HK-2 (cell line): ENCODE data around the gene LSM14A.
"Not testable (repeated sequence)": the region's sequence is repeated elsewhere in the genome, so short reads cannot be mapped to it uniquely, and the experiment has no call there.

Experiments used
- DNase-seq: peaks from one replicate; pipeline ENCODE4 v3.0.0-alpha.2; 2018; ENCODE audit not compliant: unreplicated experiment

The LSM14A gene

DNA sequence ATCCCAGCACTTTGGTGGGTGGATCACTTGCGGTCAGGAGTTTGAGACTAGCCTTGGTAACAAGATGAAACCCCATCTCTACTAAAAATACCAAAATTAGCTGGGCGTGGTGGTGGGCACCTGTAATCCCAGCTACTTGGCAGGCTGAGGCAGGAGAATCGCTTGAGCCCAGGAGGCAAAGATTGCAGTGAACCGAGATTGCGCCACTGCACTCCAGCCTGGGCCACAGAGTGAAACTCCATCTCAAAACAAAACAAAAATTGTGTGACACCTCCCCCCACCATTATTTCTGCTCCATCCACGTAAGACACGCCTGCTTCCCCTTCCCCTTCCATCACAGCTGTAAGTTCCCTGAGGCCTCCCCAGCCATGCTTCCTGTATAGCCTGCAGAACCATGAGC lies 13.3 kb upstream of the LSM14A start:
- not testable (repeated sequence) for DNase-seq

GRCh38 chr19:34159541-34159940 lies 12.8 kb upstream of the LSM14A start:
- not testable (repeated sequence) for DNase-seq

GRCh38 chr19:34161902-34162301 lies 10.4 kb upstream of the LSM14A start:
- DNase-seq: not testable (repeated sequence)

DNA sequence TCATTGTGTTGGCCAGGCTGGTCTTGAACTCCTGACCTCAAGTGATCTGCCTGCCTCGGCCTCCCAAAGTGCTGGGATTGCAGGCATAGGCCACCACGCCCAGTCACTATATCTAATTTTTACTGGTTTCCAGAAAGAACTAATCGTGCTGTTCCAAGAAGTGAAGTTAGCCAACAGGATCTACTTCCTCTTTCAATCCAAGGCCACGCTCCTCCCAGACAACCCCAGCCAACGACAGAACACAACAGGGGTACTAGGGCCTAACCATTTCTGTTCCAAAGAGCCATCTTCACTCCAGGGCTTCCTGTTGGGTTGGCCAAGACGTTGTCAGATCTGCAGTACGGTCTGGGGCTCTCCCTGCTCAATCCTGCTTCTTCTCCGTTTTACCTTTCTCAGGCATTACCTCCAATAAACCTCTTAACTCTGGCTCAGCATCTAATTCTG lies 7.0 kb upstream of the LSM14A start:
- DNase-seq: no peak

- DNase-seq: not testable (repeated sequence)
Measured at GRCh38 chr19:34169475-34170199, 2.7 kb upstream of the LSM14A start.

- DNase-seq: no peak
Measured at GRCh38 chr19:34171539-34171876, 796 bp upstream of the LSM14A start.

DNA sequence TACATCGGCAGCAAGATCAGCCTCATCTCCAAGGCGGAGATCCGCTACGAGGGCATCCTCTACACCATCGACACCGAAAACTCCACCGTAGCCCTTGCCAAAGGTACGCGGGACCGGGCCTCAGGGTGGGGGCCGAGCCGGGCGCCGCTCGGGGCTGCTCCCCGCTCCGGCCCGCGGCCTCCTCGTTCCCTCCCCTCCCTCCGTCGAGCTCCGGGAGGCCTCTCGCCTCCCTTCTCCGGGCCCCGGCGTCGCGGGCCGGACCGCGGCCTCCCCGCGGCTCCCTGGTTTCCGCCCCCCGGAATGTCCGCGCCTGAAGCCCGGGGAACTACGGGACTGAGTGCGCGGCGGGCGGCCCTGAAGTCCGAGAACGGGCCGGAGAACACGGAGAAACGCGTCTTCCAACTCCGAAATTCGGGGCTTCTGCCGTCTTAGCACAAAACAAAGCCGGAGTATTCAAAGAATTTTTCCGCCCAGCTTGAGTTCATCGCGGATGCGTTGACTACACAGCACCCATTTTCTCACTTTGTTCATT lies 423 bp downstream of the LSM14A start:
- DNase-seq: no peak

DNA sequence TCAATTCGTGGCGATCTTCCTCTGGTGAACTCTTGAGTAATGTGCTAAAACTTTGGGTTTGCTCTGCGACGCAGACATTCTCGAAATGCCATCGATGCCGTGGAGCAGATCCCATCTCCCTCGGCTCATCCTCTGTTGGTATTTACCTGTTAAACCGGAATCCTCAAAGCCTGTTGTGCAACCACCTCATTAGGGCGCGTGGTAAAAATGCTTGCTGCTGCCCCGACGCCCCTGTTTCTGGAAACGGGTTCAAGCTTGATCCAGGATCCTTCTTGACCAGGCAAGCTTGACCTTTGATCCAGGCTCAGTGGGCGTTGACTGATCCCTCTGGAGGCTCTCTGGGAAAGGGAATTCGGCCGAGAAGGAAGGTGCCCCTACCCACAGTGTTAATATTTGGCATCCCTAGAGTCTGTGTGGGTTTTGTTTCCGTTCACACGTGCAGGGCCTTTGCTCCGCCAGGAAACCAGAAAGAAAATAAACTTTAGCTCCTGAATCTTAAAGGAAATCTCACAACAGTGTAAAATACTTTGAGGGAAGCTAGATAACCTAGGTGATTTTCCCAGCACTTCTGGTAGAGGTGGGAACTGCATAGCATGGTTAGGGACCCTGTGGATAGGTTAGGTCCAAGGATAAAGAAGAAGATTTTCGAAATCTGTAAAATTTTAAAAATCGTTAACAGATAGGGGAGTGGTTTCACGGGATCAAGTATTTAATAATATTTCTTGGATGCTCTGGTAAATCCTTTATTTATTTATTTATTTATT lies 1.1 kb downstream of the LSM14A start:
- DNase-seq: peak; percentile 65

GRCh38 chr19:34175173-34175572 lies 2.9 kb downstream of the LSM14A start:
- not testable (repeated sequence) for DNase-seq

DNA sequence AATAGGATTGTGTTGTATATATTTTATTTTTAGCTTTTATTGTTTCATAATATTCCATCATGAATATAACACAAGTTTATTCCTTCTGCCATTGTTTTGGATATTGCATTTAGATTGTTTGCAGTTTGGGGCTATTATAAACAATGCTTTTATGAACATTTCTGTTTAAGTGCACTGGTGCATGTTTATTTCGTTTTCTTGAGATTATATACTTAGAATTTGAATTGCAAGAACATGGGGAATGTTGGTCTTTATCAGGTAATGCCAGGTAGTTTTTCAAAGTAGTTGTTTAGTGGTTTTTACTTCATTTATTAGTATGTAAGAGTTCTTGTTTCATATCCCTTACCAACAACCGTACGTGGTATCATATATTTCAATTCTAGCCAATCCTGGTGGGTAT lies 4.3 kb downstream of the LSM14A start:
- no peak for DNase-seq

DNA sequence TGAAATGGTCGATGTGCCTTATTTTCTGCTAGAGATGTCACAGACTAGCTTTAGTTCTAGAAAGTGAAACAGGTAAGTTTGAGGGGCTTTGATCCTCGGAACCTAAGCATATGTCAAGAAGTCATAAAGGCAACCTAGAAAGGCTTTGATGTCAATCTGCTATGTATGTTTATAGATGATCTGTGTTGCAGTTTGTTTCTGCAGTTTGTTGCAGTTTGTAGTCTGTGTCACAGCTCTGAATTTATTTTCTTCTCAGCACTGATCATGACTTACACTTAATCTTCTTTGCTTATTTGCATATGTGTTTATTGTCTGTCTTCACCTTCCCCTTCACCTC lies 5.9 kb downstream of the LSM14A start:
- DNase-seq: no peak

DNA sequence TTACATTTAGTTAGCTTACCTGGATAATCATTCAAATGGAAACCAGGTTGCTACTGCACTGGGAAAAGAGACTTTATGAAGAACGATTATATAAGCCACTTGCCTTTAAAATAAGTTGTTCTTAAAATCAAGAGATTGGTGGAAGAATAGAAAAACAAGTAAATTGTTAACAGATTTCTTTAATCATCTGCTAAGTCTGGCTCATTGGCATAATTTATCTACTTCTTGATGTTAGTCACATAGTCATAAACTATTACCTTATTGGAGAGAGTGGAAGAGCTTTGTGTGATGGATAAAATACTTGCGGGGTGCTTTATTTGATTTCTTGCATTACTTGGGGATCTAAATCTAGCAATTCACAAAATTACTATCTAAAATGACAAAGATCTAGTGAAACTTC lies 6.8 kb downstream of the LSM14A start:
- no peak for DNase-seq

GRCh38 chr19:34180273-34180672 lies 8.0 kb downstream of the LSM14A start:
- no peak for DNase-seq

DNA sequence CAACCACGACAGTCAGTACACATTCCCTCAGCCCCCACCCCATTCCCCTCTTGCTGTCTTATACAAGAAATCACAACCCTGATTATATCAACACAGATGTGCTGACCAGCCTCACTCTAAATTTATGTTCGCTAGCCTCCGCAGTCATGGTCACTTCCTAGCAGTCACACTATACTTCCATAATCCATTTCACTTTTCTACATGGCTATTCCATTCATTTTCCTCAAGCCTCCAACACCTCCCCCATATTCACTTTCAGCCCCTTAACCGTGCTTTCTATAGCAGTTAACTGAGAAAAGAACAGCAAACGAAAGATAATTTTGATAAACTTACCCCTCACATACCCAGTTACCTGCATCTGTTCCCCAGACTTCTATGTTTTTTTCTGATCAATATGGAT lies 8.4 kb downstream of the LSM14A start:
- no peak for DNase-seq

GRCh38 chr19:34181111-34181864 lies 9.0 kb downstream of the LSM14A start:
- DNase-seq: no peak

GRCh38 chr19:34182125-34182524 lies 9.8 kb downstream of the LSM14A start:
- DNase-seq: no peak

- no peak for DNase-seq
Measured at GRCh38 chr19:34184880-34185491, 12.7 kb downstream of the LSM14A start.

- no peak for DNase-seq
Measured at GRCh38 chr19:34186205-34186604, 13.9 kb downstream of the LSM14A start.

- no peak for DNase-seq
Measured at GRCh38 chr19:34187011-34187410, 14.7 kb downstream of the LSM14A start.

DNA sequence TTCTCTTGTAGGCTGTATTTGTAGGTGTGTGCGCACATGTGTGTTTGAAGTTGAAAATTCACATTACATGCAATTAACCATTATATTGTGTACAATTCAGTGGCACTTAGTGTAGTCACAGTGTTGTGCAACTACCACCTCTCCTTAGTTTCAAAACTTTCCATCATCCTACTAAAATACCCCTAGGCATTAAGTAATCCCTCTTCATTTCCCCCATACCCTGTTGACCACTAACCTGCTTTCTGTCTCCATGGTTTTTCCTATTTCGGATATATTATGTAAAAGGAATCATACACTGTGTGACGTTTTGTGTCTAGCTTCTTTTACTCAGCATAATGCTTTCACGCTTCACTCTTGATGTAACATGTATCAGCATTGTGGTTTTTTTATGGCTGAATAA lies 16.1 kb downstream of the LSM14A start:
- no peak for DNase-seq

DNA sequence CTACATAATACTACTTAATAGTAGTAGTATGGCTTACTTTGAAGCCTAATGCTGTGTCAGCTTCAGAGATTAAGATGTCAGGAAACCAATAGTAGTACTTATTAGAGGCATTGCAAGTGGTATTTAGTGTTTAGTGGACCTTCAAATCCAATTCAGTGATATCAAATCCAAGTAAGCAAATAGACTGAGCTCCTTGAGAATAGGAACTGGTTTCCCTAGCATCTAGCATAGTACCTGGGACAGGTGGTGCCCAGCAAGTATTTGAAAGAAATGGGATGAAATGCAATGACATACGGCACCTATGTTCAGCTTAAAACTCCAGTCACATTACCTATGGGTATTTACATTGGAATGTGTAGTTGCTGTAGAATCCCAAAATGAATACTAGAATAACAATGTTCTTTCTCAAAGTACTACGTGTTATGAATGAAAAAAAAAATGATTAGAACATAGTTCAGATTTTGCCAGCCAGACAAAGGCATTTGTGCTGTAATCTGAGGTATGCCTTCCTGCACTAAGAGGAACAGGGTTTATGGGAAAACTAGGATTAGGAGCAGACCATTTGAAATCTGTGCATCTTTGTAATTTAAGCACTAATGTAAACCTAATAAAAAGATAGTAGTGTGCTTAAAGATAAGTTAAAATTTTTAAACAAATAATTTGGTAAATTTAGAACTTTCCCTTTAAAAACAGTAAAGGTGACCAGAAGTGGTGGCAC lies 17.1 kb downstream of the LSM14A start:
- no peak for DNase-seq
